RWPE1 (cell line): ENCODE results near the gene GLIS2.

Source experiments
- CTCF ChIA-PET: fragments of 350-600 bp; sonication (Branson Sonifier 250); formaldehyde crosslinking; extraction: SDS; loops from one replicate; lab custom pipeline; 2021; lab: Yijun Ruan, JAX
- POLR2A ChIA-PET: fragments of 400-600 bp; formaldehyde crosslinking; extraction: SDS; loops from one replicate; lab custom pipeline; 2020; ENCODE audit warnings: antibody characterized with exemption; ENCODE audit not compliant: low non-redundant PET; lab: Yijun Ruan, JAX
- DNase-seq: peaks from one replicate; pipeline ENCODE4 v3.0.0; 2012; ENCODE audit warnings: low spot score
- H3K27ac ChIP-seq: fragments of 450-650 bp; 2 replicates; pipeline ENCODE4 v1.5.1; 2017
- CTCF ChIP-seq: fragments of 450-650 bp; conservative IDR thresholded peaks from 2 replicates; pipeline ENCODE4 v1.5.1; 2017; ENCODE audit warnings: low read depth, mild to moderate bottlenecking

Gene GLIS2

GRCh38 chr16:4303973-4304372 is 11.9 kb upstream of the GLIS2 start:
- POLR2A ChIA-PET, result interaction anchor here (0.6 kb wide), 1 partner anchor 28 kb away, joined by 3 read pairs; no protein-coding TSS in a partner anchor

GRCh38 chr16:4306470-4307214 is 9.2 kb upstream of the GLIS2 start:
- no peak for DNase-seq
- POLR2A ChIA-PET, result no interaction called here
- TF ChIP-seq CTCF, result no peak
- H3K27ac ChIP-seq, result peak overlapping the region; percentile 99
- CTCF ChIA-PET, result interaction anchor here (0.6 to 1.2 kb wide), 4 partner anchors 14 to 23 kb away, joined by 3 to 4 read pairs (median 3); no protein-coding TSS in a partner anchor

More at GRCh38 chr16:4303973-4304372, 11.9 kb upstream of the GLIS2 start:
- no peak for DNase-seq
- H3K27ac ChIP-seq, result peak overlapping the region; percentile 99
- no peak for TF ChIP-seq CTCF
- CTCF ChIA-PET, result no interaction called here

DNA sequence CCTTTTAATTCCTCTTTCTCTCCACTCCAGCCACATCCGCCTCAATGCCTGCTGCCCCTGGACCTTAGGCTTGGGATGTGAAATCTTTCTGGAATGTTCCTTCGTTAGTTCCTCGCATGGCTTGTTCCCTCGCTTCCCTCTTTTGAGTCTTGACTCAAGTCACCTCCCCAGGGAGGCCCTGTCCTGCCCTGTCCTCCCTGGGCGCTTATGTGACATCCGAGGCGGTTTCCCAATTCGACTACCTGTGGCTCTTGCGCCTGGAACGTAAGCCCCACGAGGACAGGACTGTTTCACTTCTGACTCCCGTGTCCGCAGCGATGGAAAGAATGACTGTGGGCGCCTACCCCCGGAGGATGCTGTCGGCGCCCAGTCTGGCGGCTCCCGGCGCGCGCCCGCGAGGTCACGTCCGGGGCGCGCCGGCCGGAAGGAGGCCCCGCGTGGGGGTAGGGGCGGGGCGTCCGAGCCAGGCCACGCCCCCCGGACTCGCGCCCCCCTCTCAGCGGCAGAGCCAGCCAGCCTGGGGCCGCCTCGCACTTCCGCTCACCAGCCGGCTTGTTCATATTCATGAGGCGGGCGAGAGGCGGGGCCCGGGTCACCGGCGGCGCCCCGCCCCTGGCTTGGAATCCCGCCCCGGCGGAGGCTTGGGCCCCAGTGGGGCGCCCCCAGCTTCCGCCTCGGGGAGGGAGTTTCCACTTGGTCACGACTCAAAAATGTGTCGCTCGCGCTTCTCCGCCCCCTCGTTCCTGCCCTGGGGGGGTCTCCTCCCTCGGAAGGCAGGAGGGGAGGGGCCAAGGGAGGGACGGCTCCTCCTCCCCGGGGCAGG is 8.4 kb upstream of the GLIS2 start:
- peak; percentile 94 for DNase-seq
- ChIA-PET POLR2A (no interaction called here), CTCF (interaction anchor here (0.5 to 1.4 kb wide), 6 partner anchors 13 to 53 kb away, joined by 3 to 5 read pairs (median 4); no protein-coding TSS in a partner anchor)
- no peak for TF ChIP-seq CTCF
- H3K27ac ChIP-seq, result peak overlapping the region; percentile 99

DNA sequence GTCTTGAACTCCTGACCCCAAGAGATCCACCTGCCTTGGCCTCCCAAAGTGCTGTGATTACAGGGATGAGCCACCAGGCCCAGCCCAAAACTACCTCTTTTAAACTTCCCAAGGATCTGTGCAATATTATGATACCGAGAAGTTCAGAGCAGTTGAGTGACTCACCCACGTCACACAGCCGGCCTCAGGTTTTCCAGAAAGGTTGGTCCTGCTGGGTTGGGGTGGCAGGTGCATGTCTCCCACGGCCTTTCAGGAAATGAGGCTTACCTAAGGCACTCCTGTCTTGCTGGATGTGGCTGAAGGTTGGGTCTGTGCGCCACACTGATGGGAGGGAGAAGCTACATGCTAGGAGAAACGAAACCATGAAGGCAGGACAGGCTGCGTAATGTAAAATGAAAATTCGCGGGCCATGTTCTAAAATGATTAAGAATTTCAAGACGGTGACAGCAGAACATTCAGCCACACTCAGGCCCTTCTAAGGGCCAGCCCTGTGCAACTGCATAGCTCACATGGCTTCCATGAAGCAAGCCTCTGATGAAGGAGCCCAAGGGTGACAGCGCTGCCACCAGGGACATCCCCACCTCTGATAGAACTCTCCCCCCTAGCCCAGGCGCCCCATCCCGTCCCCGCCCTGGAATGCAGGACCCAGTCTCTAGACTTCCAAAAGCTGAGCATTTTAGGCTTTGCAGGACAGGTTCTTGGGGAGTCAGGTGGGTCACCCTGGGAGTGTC is 6.6 kb upstream of the GLIS2 start:
- H3K27ac ChIP-seq, result peak overlapping the region; percentile 99
- TF ChIP-seq CTCF, result no peak
- POLR2A ChIA-PET, result no interaction called here
- no peak for DNase-seq
- CTCF ChIA-PET, result interaction anchor here (0.5 to 1.1 kb wide), 7 partner anchors 10 to 128 kb away, joined by 3 to 6 read pairs (median 4); partner anchors contain the start of gene TFAP4

DNA sequence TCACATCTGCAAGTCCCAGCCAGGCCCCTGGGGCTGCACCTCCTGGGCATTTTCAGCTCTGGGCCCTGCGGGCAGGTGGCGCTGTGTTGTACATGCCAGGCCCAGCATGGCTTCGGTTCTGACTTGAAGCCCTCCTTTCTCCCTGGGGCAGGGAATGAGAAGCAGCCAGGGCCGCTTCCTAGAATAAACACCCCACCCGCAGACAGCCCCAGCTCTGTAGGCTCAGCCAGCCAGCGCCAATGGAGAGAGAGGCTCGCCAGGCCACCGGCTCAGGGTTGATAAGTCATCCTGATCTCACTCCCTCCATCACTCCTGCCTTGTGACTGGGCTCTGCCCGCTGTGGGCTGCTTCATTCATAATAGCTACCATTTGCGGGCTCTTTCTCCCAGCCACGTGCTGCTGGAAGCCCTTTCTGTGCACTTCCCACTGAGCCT is 6.0 kb upstream of the GLIS2 start:
- POLR2A ChIA-PET, result no interaction called here

More for the DNA sequence above, 6.0 kb upstream of the GLIS2 start:
- CTCF ChIA-PET, result interaction anchor here (0.5 to 1.1 kb wide), 5 partner anchors 11 to 109 kb away, joined by 3 to 6 read pairs (median 4); partner anchors contain the start of gene TFAP4
- DNase-seq, result no peak
- H3K27ac ChIP-seq, result peak overlapping the region; percentile 99
- TF ChIP-seq CTCF, result peak; percentile 66
